Measurements from ENCODE around the gene TRRAP.
A peak's percentile ranks its signal among the peaks of the same experiment; 100 is the strongest.

TRRAP gene

DNA sequence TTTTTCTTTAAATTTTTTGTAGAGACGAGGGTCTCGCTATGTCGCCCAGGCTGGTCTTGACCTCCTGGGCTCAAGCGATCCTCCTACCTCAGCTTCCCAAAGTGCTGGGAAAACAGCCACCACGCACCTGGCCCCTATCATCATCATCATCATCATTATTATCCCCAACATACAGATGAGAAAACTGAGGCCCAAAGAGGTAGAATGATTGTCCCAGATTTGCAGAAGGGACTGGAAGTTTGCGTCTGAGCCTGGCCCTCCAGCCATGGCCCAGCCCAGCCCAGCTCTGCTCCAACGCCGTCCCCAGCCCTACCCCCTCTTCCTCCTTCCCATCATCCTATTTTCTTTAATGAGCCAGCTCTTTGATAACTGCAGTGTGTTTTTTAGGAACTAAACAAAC, 43.4 kb upstream of the TRRAP start:
- Histone ChIP-seq H3K27me3 (ENCODE audit: control insufficient read depth in 3 of 3, insufficient read depth in 3 of 3, low read depth in 1 of 3, low read length in 3 of 3) (no peaks in the 10 kb centered on the region), H2BK15ac (ENCODE audit: low read length) (no peak overlapping the region), H4K8ac (ENCODE audit: low read depth, low read length) (no peak overlapping the region), H3K27ac (replicated peaks; ENCODE audit: low read length) (no peak overlapping the region), H3K9me3 (replicated peaks in 1 of 2; ENCODE audit: control insufficient read depth in 2 of 2, insufficient read depth in 1 of 2, low read depth in 1 of 2, low read length in 2 of 2) (no peaks in the 10 kb centered on the region), H2BK12ac (ENCODE audit: low read length) (no peak overlapping the region), H3K4ac (ENCODE audit: low read length) (no peak overlapping the region), H3K79me1 (ENCODE audit: low read depth, low read length) (no peaks in the 10 kb centered on the region), H4K91ac (ENCODE audit: low read depth, low read length, poor library complexity) (no peak overlapping the region), H3K18ac (ENCODE audit: low read length) (no peak overlapping the region), H3K9ac (ENCODE audit: low read depth, low read length, poor library complexity) (no peak overlapping the region), H3K4me1 (ENCODE audit: control insufficient read depth in 2 of 2, insufficient read depth in 1 of 2, low read depth in 1 of 2, low read length in 2 of 2) (peaks cover 0 to 1% of the 10 kb centered on the region in 2 donors), H2AFZ (ENCODE audit: low read length) (no peak overlapping the region), H3K23ac (ENCODE audit: low read depth, low read length, poor library complexity) (no peak overlapping the region), H2BK5ac (ENCODE audit: low read length) (no peak overlapping the region), H3K36me3 (replicated peaks in 1 of 2; ENCODE audit: control insufficient read depth in 2 of 2, insufficient read depth in 2 of 2, low read length in 2 of 2) (no peaks in the 10 kb centered on the region), H3K4me3 (ENCODE audit: low read length in 2 of 2) (no peak overlapping the region), H3K14ac (ENCODE audit: low read length) (no peak overlapping the region), H3K4me2 (ENCODE audit: insufficient read depth, low read length, poor library complexity, severe bottlenecking) (no peak overlapping the region), H2AK5ac (ENCODE audit: low read depth, low read length) (no peak overlapping the region), H2BK120ac (ENCODE audit: low read depth, low read length) (no peak overlapping the region)
- no peak for DNase-seq (ENCODE audit: low spot score)
- WGBS, 2 donors (ENCODE audit: extremely low coverage in 2 of 2, insufficient read length in 2 of 2, insufficient replicate concordance in 1 of 2) = no CpG with 5 or more reads among the region's 8 CpGs

- H3K27ac ChIP-seq (replicated peaks; ENCODE audit: low read length) = no peak overlapping the region
- no peaks in the 10 kb centered on the region for H3K36me3 ChIP-seq (replicated peaks in 1 of 2; ENCODE audit: control insufficient read depth in 2 of 2, insufficient read depth in 2 of 2, low read length in 2 of 2)
- H3K27me3 ChIP-seq (ENCODE audit: control insufficient read depth in 3 of 3, insufficient read depth in 3 of 3, low read depth in 1 of 3, low read length in 3 of 3) = no peaks in the 10 kb centered on the region
- H4K91ac ChIP-seq (ENCODE audit: low read depth, low read length, poor library complexity) = no peak overlapping the region
- no peaks in the 10 kb centered on the region for H3K79me1 ChIP-seq (ENCODE audit: low read depth, low read length)
- H3K23ac ChIP-seq (ENCODE audit: low read depth, low read length, poor library complexity) = no peak overlapping the region
- H2BK12ac ChIP-seq (ENCODE audit: low read length) = no peak overlapping the region
- no peak overlapping the region for H2BK15ac ChIP-seq (ENCODE audit: low read length)
- no peak overlapping the region for H3K9ac ChIP-seq (ENCODE audit: low read depth, low read length, poor library complexity)
- H2BK120ac ChIP-seq (ENCODE audit: low read depth, low read length) = no peak overlapping the region
- no peak overlapping the region for H2BK5ac ChIP-seq (ENCODE audit: low read length)
- peak; percentile 50 for DNase-seq (ENCODE audit: low spot score)
- no peak overlapping the region for H2AK5ac ChIP-seq (ENCODE audit: low read depth, low read length)
- no peak overlapping the region for H3K4me2 ChIP-seq (ENCODE audit: insufficient read depth, low read length, poor library complexity, severe bottlenecking)
- no CpG with 5 or more reads among the region's 10 CpGs for WGBS, 2 donors (ENCODE audit: extremely low coverage in 2 of 2, insufficient read length in 2 of 2, insufficient replicate concordance in 1 of 2)
- no peak overlapping the region for H3K14ac ChIP-seq (ENCODE audit: low read length)
- no peak overlapping the region for H3K18ac ChIP-seq (ENCODE audit: low read length)
- H4K8ac ChIP-seq (ENCODE audit: low read depth, low read length) = no peak overlapping the region
- no peak overlapping the region for H3K4me3 ChIP-seq (ENCODE audit: low read length in 2 of 2)
- H3K9me3 ChIP-seq (replicated peaks in 1 of 2; ENCODE audit: control insufficient read depth in 2 of 2, insufficient read depth in 1 of 2, low read depth in 1 of 2, low read length in 2 of 2) = no peaks in the 10 kb centered on the region
- H2AFZ ChIP-seq (ENCODE audit: low read length) = peak overlapping the region; percentile 27
- H3K4ac ChIP-seq (ENCODE audit: low read length) = no peak overlapping the region
- H3K4me1 ChIP-seq (ENCODE audit: control insufficient read depth in 2 of 2, insufficient read depth in 1 of 2, low read depth in 1 of 2, low read length in 2 of 2) = peaks cover 0 to 1% of the 10 kb centered on the region in 2 donors
Observed at GRCh38 chr7:98836811-98837629, 41.3 kb upstream of the TRRAP start.

GRCh38 chr7:98837630-98837972, 40.7 kb upstream of the TRRAP start:
- Histone ChIP-seq H3K23ac (ENCODE audit: low read depth, low read length, poor library complexity) (no peak overlapping the region), H3K18ac (ENCODE audit: low read length) (no peak overlapping the region), H2AFZ (ENCODE audit: low read length) (peak overlapping the region; percentile 27), H3K4me2 (ENCODE audit: insufficient read depth, low read length, poor library complexity, severe bottlenecking) (no peak overlapping the region), H2BK12ac (ENCODE audit: low read length) (no peak overlapping the region), H3K9me3 (replicated peaks in 1 of 2; ENCODE audit: control insufficient read depth in 2 of 2, insufficient read depth in 1 of 2, low read depth in 1 of 2, low read length in 2 of 2) (no peaks in the 10 kb centered on the region), H2BK5ac (ENCODE audit: low read length) (no peak overlapping the region), H3K4me3 (ENCODE audit: low read length in 2 of 2) (no peak overlapping the region), H3K4ac (ENCODE audit: low read length) (no peak overlapping the region), H2BK15ac (ENCODE audit: low read length) (no peak overlapping the region), H3K27ac (replicated peaks; ENCODE audit: low read length) (no peak overlapping the region), H3K14ac (ENCODE audit: low read length) (no peak overlapping the region), H2AK5ac (ENCODE audit: low read depth, low read length) (no peak overlapping the region), H2BK120ac (ENCODE audit: low read depth, low read length) (no peak overlapping the region), H3K4me1 (ENCODE audit: control insufficient read depth in 2 of 2, insufficient read depth in 1 of 2, low read depth in 1 of 2, low read length in 2 of 2) (peaks cover 0 to 1% of the 10 kb centered on the region in 2 donors), H3K36me3 (replicated peaks in 1 of 2; ENCODE audit: control insufficient read depth in 2 of 2, insufficient read depth in 2 of 2, low read length in 2 of 2) (no peaks in the 10 kb centered on the region), H4K91ac (ENCODE audit: low read depth, low read length, poor library complexity) (no peak overlapping the region), H3K9ac (ENCODE audit: low read depth, low read length, poor library complexity) (no peak overlapping the region), H3K79me1 (ENCODE audit: low read depth, low read length) (no peaks in the 10 kb centered on the region), H3K27me3 (ENCODE audit: control insufficient read depth in 3 of 3, insufficient read depth in 3 of 3, low read depth in 1 of 3, low read length in 3 of 3) (no peaks in the 10 kb centered on the region), H4K8ac (ENCODE audit: low read depth, low read length) (no peak overlapping the region)
- WGBS, 2 donors (ENCODE audit: extremely low coverage in 2 of 2, insufficient read length in 2 of 2, insufficient replicate concordance in 1 of 2) = no CpG with 5 or more reads among the region's 5 CpGs
- no peak for DNase-seq (ENCODE audit: low spot score)

- Histone ChIP-seq H3K4me2 (ENCODE audit: insufficient read depth, low read length, poor library complexity, severe bottlenecking) (no peak overlapping the region), H3K23ac (ENCODE audit: low read depth, low read length, poor library complexity) (no peak overlapping the region), H3K18ac (ENCODE audit: low read length) (peak overlapping the region; percentile 19), H2BK5ac (ENCODE audit: low read length) (no peak overlapping the region), H3K27ac (replicated peaks; ENCODE audit: low read length) (no peak overlapping the region), H3K4ac (ENCODE audit: low read length) (no peak overlapping the region), H2AK5ac (ENCODE audit: low read depth, low read length) (no peak overlapping the region), H2BK12ac (ENCODE audit: low read length) (no peak overlapping the region), H3K14ac (ENCODE audit: low read length) (no peak overlapping the region), H2AFZ (ENCODE audit: low read length) (no peak overlapping the region), H2BK120ac (ENCODE audit: low read depth, low read length) (no peak overlapping the region), H3K27me3 (ENCODE audit: control insufficient read depth in 3 of 3, insufficient read depth in 3 of 3, low read depth in 1 of 3, low read length in 3 of 3) (no peaks in the 10 kb centered on the region), H3K9ac (ENCODE audit: low read depth, low read length, poor library complexity) (no peak overlapping the region), H2BK15ac (ENCODE audit: low read length) (no peak overlapping the region), H4K8ac (ENCODE audit: low read depth, low read length) (no peak overlapping the region), H3K4me1 (ENCODE audit: control insufficient read depth in 2 of 2, insufficient read depth in 1 of 2, low read depth in 1 of 2, low read length in 2 of 2) (peaks cover 0 to 1% of the 10 kb centered on the region in 2 donors), H3K9me3 (replicated peaks in 1 of 2; ENCODE audit: control insufficient read depth in 2 of 2, insufficient read depth in 1 of 2, low read depth in 1 of 2, low read length in 2 of 2) (no peaks in the 10 kb centered on the region), H4K91ac (ENCODE audit: low read depth, low read length, poor library complexity) (no peak overlapping the region), H3K4me3 (ENCODE audit: low read length in 2 of 2) (no peak overlapping the region), H3K36me3 (replicated peaks in 1 of 2; ENCODE audit: control insufficient read depth in 2 of 2, insufficient read depth in 2 of 2, low read length in 2 of 2) (no peaks in the 10 kb centered on the region), H3K79me1 (ENCODE audit: low read depth, low read length) (no peaks in the 10 kb centered on the region)
- WGBS, 2 donors (ENCODE audit: extremely low coverage in 2 of 2, insufficient read length in 2 of 2, insufficient replicate concordance in 1 of 2) = no CpG with 5 or more reads among the region's 11 CpGs
- DNase-seq (ENCODE audit: low spot score) = no peak
Observed at GRCh38 chr7:98840096-98840495, 38.2 kb upstream of the TRRAP start.
